Endothelial cell of umbilical vein (primary cell): ENCODE results near the gene EPS8L2. TPM values are rescaled to one million over a fixed set of nuclear protein-coding genes. Genes with fewer than 3 reads are reported as not detected.

ENCODE experiments used
- BruUV-seq: library from RNA; stranded (reverse); fragments of 400-500 nt; replicated peaks from 2 replicates; lab custom pipeline; 2021; lab: Mats Ljungman, UMichigan
- CTCF ChIA-PET: fragments of 300-600, 350-600 bp; sonication (Branson Sonifier 250); formaldehyde crosslinking; loops from one replicate; lab custom pipeline; 2021; ENCODE audit warnings: antibody characterized with exemption, inconsistent platforms; lab: Charles Lee
- POLR2A ChIA-PET: fragments of 300-600, 350-600 bp; sonication (Branson Sonifier 250); formaldehyde crosslinking; loops from one replicate; lab custom pipeline; 2021; ENCODE audit warnings: antibody characterized with exemption, inconsistent platforms; lab: Charles Lee
- DNase-seq: peaks from one replicate; pipeline ENCODE4 v3.0.0-alpha.2; 2011; ENCODE audit warnings: low read depth, low spot score
- FAIRE-seq: peaks from 2 replicates; lab custom pipeline; 2011; peaks lifted over from hg19 to GRCh38; lab: Jason Lieb, UNC
- H2AFZ ChIP-seq: 2 replicates; pipeline ENCODE4 v1.6.0; 2012; ENCODE audit warnings: low read depth, low read length, control low read depth, inconsistent platforms
- H3K27ac ChIP-seq: 2 replicates; pipeline ENCODE4 v1.5.1; 2011; ENCODE audit warnings: low read depth, mild to moderate bottlenecking, control low read depth, low read length, moderate library complexity; ENCODE audit not compliant: insufficient read depth
- H3K27me3 ChIP-seq, 2 experiments: 2 replicates each; pipeline versions ENCODE4 v1.6.0 to v1.6.1; 2011; ENCODE audit warnings: low read length in 2 of 2, mixed read lengths in 1 of 2; ENCODE audit not compliant: control insufficient read depth in 2 of 2, insufficient read depth in 2 of 2
- H3K36me3 ChIP-seq, 2 experiments: 2 replicates in 1 of 2; 3 replicates in 1 of 2; pipeline ENCODE4 v1.5.1; 2011; ENCODE audit warnings: low read length in 2 of 2, mild to moderate bottlenecking in 1 of 2, moderate library complexity in 1 of 2; ENCODE audit not compliant: control insufficient read depth in 2 of 2, insufficient read depth in 2 of 2; ENCODE audit errors: extremely low read depth in 1 of 2
- H3K4me1 ChIP-seq: 3 replicates; pipeline ENCODE4 v1.5.1; 2011; ENCODE audit warnings: mild to moderate bottlenecking, low read length; ENCODE audit not compliant: control insufficient read depth, insufficient read depth; ENCODE audit errors: extremely low read depth
- H3K4me2 ChIP-seq: 2 replicates; pipeline ENCODE4 v1.6.1; 2011; ENCODE audit warnings: low read length, control low read depth, mixed read lengths; ENCODE audit not compliant: insufficient read depth
- H3K4me3 ChIP-seq, 3 experiments: fragments of 200-600 bp in 1 of 3; sonication (generic), shearing (Covaris generic) in 1 of 3; replicated peaks in 1 of 3; 2 replicates each; pipeline ENCODE4 v1.5.1; 2011 to 2016; ENCODE audit warnings: control low read depth in 3 of 3, low read length in 3 of 3, mild to moderate bottlenecking in 2 of 3, inconsistent platforms in 1 of 3, low read depth in 1 of 3, moderate library complexity in 1 of 3; ENCODE audit not compliant: insufficient read depth in 1 of 3
- H3K79me2 ChIP-seq: 2 replicates; pipeline ENCODE4 v1.6.0; 2012; ENCODE audit warnings: low read length, inconsistent platforms; ENCODE audit not compliant: control insufficient read depth, insufficient read depth
- H3K9ac ChIP-seq: replicated peaks from 2 replicates; pipeline ENCODE3; 2011; ENCODE audit warnings: low read length, control low read depth; ENCODE audit not compliant: insufficient read depth; ENCODE audit errors: extremely low read depth
- H3K9me1 ChIP-seq: replicated peaks from 3 replicates; pipeline ENCODE4 v1.6.0; 2011; ENCODE audit warnings: mild to moderate bottlenecking, low read length; ENCODE audit not compliant: control insufficient read depth, insufficient read depth; ENCODE audit errors: extremely low read depth
- H3K9me3 ChIP-seq: replicated peaks from 2 replicates; pipeline ENCODE4 v1.5.1; 2012; ENCODE audit warnings: low read length, inconsistent platforms; ENCODE audit not compliant: control insufficient read depth, insufficient read depth
- H4K20me1 ChIP-seq: replicated peaks from 2 replicates; pipeline ENCODE3; 2011; ENCODE audit warnings: mild to moderate bottlenecking, low read length; ENCODE audit not compliant: control insufficient read depth, insufficient read depth; ENCODE audit errors: extremely low read depth
- CTCF ChIP-seq, 2 donors: IDR thresholded peaks; 1 replicate in 1 of 2; 2 replicates in 1 of 2; pipeline ENCODE4 v1.5.1; 2011; ENCODE audit warnings: low read length in 2 of 2, mild to moderate bottlenecking in 2 of 2, moderate library complexity in 2 of 2, control low read depth in 1 of 2, inconsistent platforms in 1 of 2, low read depth in 1 of 2; ENCODE audit not compliant: insufficient read depth in 1 of 2; ENCODE audit errors: extremely low read depth in 1 of 2
- EZH2 ChIP-seq: IDR thresholded peaks from 2 replicates; pipeline ENCODE4 v1.6.1; 2012; ENCODE audit warnings: borderline replicate concordance, low read depth, mild to moderate bottlenecking, moderate library complexity, low read length, inconsistent platforms; ENCODE audit not compliant: severe bottlenecking
- FOS ChIP-seq: IDR thresholded peaks from 2 replicates; pipeline ENCODE4 v1.6.1; 2011; ENCODE audit warnings: mild to moderate bottlenecking, low read length, moderate library complexity, borderline replicate concordance; ENCODE audit not compliant: insufficient read depth
- GATA2 ChIP-seq: IDR thresholded peaks from 2 replicates; pipeline ENCODE4 v1.7.0; 2011; ENCODE audit warnings: low read depth, mild to moderate bottlenecking, moderate library complexity, mixed read lengths, low read length; ENCODE audit not compliant: insufficient read length, insufficient read depth
- JUN ChIP-seq: IDR thresholded peaks from 2 replicates; pipeline ENCODE4 v1.6.1; 2011; ENCODE audit warnings: borderline replicate concordance, low read depth; ENCODE audit not compliant: insufficient read length, insufficient read depth
- MAX ChIP-seq: IDR thresholded peaks from 2 replicates; pipeline ENCODE4 v1.6.1; 2011; ENCODE audit not compliant: insufficient read depth, insufficient read length
- MYC ChIP-seq: IDR thresholded peaks from one replicate; pipeline ENCODE4 v1.6.1; 2011; ENCODE audit warnings: mild to moderate bottlenecking, low read depth, low read length
- POLR2A ChIP-seq: IDR thresholded peaks from 2 replicates; pipeline ENCODE4 v1.6.1; 2012; ENCODE audit warnings: low read depth, mild to moderate bottlenecking, control low read depth, low read length
- POLR2AphosphoS5 ChIP-seq: IDR thresholded peaks from 2 replicates; pipeline ENCODE4 v1.6.1; 2012; ENCODE audit warnings: low read depth, mild to moderate bottlenecking, control low read depth, low read length, moderate library complexity; ENCODE audit not compliant: insufficient read depth
- dilution Hi-C: fragments of 300-500 bp; cut with MboI; formaldehyde crosslinking; loops from one replicate; pipeline ENCODE4 v1.15.0; 2019; ENCODE audit warnings: low sequenced_read_pairs; ENCODE audit not compliant: extremely low pct_ligation_motif_present
- intact Hi-C: fragments of 100-400 bp; cut with micrococcal nuclease; formaldehyde crosslinking; loops from one replicate; pipeline ENCODE4 v1.10.0; 2022
- polyA plus RNA-seq, 4 experiments: library from polyadenylated mRNA; depleted of rRNA in 3 of 4; stranded (reverse) in 3 of 4; unstranded in 1 of 4; fragments of >200 nt; gene quantifications; 2 replicates each; pipeline versions ENCODE4 v1.2.1 to v1.2.3, GENCODE V29; 2011 to 2012; ENCODE audit warnings: missing spikeins in 1 of 4
- total RNA-seq: library from RNA; stranded (reverse); gene quantifications from 2 replicates; pipeline ENCODE4 v1.2.3, GENCODE V29; 2021

EPS8L2 gene
- total and polyA plus RNA-seq, 2 donors (not counting 3 experiments of a cell fraction or from before 2014, with no cell fraction given), result 5.2 to 12.5 TPM

GRCh38 chr11:727281-727701 lies 21.3 kb downstream of the EPS8L2 start:
- Histone ChIP-seq H2AFZ (no peak overlapping the region), H3K4me1 (no peaks in the 10 kb centered on the region), H3K9me3 (no peaks in the 10 kb centered on the region), H3K9ac (no peak overlapping the region), H4K20me1 (no peaks in the 10 kb centered on the region), H3K27me3 (peaks cover 8 to 10% of the 10 kb centered on the region in 2 experiments), H3K36me3 (no peaks in the 10 kb centered on the region), H3K9me1 (no peaks in the 10 kb centered on the region), H3K79me2 (no peaks in the 10 kb centered on the region), H3K4me2 (no peak overlapping the region), H3K4me3 (no peak overlapping the region), H3K27ac (no peak overlapping the region)
- ChIA-PET POLR2A (interaction anchor here (1.2 kb wide), 1 partner anchor 11 kb away, joined by 3 read pairs; no protein-coding TSS in a partner anchor), CTCF (interaction anchor here (0.7 to 3.7 kb wide), 11 partner anchors 11 to 173 kb away, joined by 3 to 26 read pairs (median 6); partner anchors contain the start of genes CEND1, DEAF1, EPS8L2 and PHRF1)
- no TSS peak for BruUV-seq
- dilution Hi-C loops (no loop called here), intact Hi-C loops (loop anchor here (5.0 kb wide), 1 partner anchor 170 kb away; no protein-coding TSS in a partner anchor)
- FAIRE-seq (no peak), DNase-seq (no peak)
- no peak for TF ChIP-seq CTCF (IDR thresholded peaks at IDR 0.05; ENCODE audit: extremely low read depth in 1 of 2, insufficient read depth in 1 of 2, low read depth in 1 of 2, low read length in 2 of 2)
- no peak for TF ChIP-seq EZH2
- TF ChIP-seq JUN, result no peak
- no peak for TF ChIP-seq POLR2A
- TF ChIP-seq MYC, result no peak
- TF ChIP-seq MAX, result no peak
- no peak for TF ChIP-seq POLR2AphosphoS5
- TF ChIP-seq FOS, result no peak
- TF ChIP-seq GATA2, result no peak
